Trophoblast cell (in vitro differentiated cells and primary cell): ENCODE results near the gene CSH2.
A peak's percentile ranks its signal among the peaks of the same experiment; 100 is the strongest.
"Not testable (repeated sequence)": the region's sequence is repeated elsewhere in the genome, so short reads cannot be mapped to it uniquely, and the experiment has no call there.

Experiments
- DNase-seq, 2 donors: peaks; one replicate each; pipeline ENCODE4 v3.0.0-alpha.2; 2016
- H2AFZ ChIP-seq: 2 replicates; pipeline ENCODE4 v1.6.1; 2013; ENCODE audit warnings: low read length, moderate library complexity, mild to moderate bottlenecking; ENCODE audit not compliant: insufficient read depth, poor library complexity
- H2AK5ac ChIP-seq: 2 replicates; pipeline ENCODE4 v1.6.1; 2013; ENCODE audit warnings: mild to moderate bottlenecking, low read length
- H2BK120ac ChIP-seq: 2 replicates; pipeline ENCODE4 v1.6.1; 2013; ENCODE audit warnings: low read length, mild to moderate bottlenecking, moderate library complexity; ENCODE audit not compliant: insufficient read depth, poor library complexity
- H2BK12ac ChIP-seq: 2 replicates; pipeline ENCODE4 v1.6.1; 2013; ENCODE audit warnings: mild to moderate bottlenecking, low read length, moderate library complexity
- H2BK5ac ChIP-seq: 2 replicates; pipeline ENCODE4 v1.6.1; 2013; ENCODE audit warnings: low read length, low read depth, moderate library complexity, mild to moderate bottlenecking; ENCODE audit not compliant: poor library complexity
- H3K14ac ChIP-seq: 2 replicates; pipeline ENCODE4 v1.6.1; 2013; ENCODE audit warnings: mild to moderate bottlenecking, low read length
- H3K18ac ChIP-seq: 2 replicates; pipeline ENCODE4 v1.6.1; 2013; ENCODE audit warnings: mild to moderate bottlenecking, low read length
- H3K23ac ChIP-seq: 2 replicates; pipeline ENCODE4 v1.6.1; 2013; ENCODE audit warnings: low read length
- H3K27ac ChIP-seq: 2 replicates; pipeline ENCODE4 v1.5.1; 2013; ENCODE audit warnings: low read depth, mild to moderate bottlenecking, inconsistent platforms, low read length, moderate library complexity
- H3K27me3 ChIP-seq: 2 replicates; pipeline ENCODE4 v1.6.1; 2013; ENCODE audit warnings: inconsistent platforms, mild to moderate bottlenecking, low read length, moderate library complexity; ENCODE audit not compliant: insufficient read depth
- H3K36me3 ChIP-seq, 2 experiments: 1 replicate in 1 of 2; 2 replicates in 1 of 2; pipeline ENCODE4 v1.6.1; 2013; ENCODE audit warnings: low read length in 2 of 2, mild to moderate bottlenecking in 2 of 2, moderate library complexity in 1 of 2; ENCODE audit not compliant: insufficient read depth in 2 of 2, control insufficient read depth in 1 of 2
- H3K4ac ChIP-seq: 2 replicates; pipeline ENCODE4 v1.6.1; 2013; ENCODE audit warnings: low read depth, mild to moderate bottlenecking, low read length, moderate library complexity
- H3K4me1 ChIP-seq, 2 experiments: 1 replicate in 1 of 2; 2 replicates in 1 of 2; pipeline ENCODE4 v1.6.1; 2013; ENCODE audit warnings: low read length in 2 of 2, mild to moderate bottlenecking in 2 of 2, moderate library complexity in 1 of 2; ENCODE audit not compliant: insufficient read depth in 2 of 2, control insufficient read depth in 1 of 2
- H3K4me2 ChIP-seq: 2 replicates; pipeline ENCODE4 v1.6.1; 2013; ENCODE audit warnings: inconsistent platforms, mild to moderate bottlenecking, low read length, moderate library complexity
- H3K4me3 ChIP-seq: 2 replicates; pipeline ENCODE4 v1.5.1; 2013; ENCODE audit warnings: mild to moderate bottlenecking, low read depth, low read length, inconsistent platforms
- H3K79me1 ChIP-seq: one replicate; pipeline ENCODE4 v1.6.1; 2013; ENCODE audit warnings: low read length
- H3K79me2 ChIP-seq: 2 replicates; pipeline ENCODE4 v1.6.1; 2013; ENCODE audit warnings: low read length, mild to moderate bottlenecking; ENCODE audit not compliant: control insufficient read depth, insufficient read depth, poor library complexity
- H3K9ac ChIP-seq: 2 replicates; pipeline ENCODE4 v1.6.1; 2013; ENCODE audit warnings: mild to moderate bottlenecking, low read length
- H3K9me3 ChIP-seq: 2 replicates; pipeline ENCODE4 v1.6.1; 2013; ENCODE audit warnings: low read depth, mild to moderate bottlenecking, control low read depth, inconsistent platforms, low read length; ENCODE audit not compliant: insufficient read depth
- H4K12ac ChIP-seq: 2 replicates; pipeline ENCODE4 v1.6.1; 2013; ENCODE audit warnings: low read depth, mild to moderate bottlenecking, low read length, moderate library complexity
- H4K8ac ChIP-seq: 2 replicates; pipeline ENCODE4 v1.6.1; 2013; ENCODE audit warnings: low read depth, mild to moderate bottlenecking, low read length, moderate library complexity
- H4K91ac ChIP-seq: one replicate; pipeline ENCODE4 v1.6.1; 2013; ENCODE audit warnings: low read depth, mild to moderate bottlenecking, low read length, moderate library complexity
- WGBS: extraction: QIAGEN DNeasy Blood & Tissue Kit; methylation state at CpG from one replicate; pipeline ENCODE4 v1.1.7; 2013; ENCODE audit warnings: missing lambda C conversion rate; ENCODE audit not compliant: insufficient read length, insufficient coverage; ENCODE audit errors: extremely low coverage; 5-methylcytosine and 5-hydroxymethylcytosine counted together

CSH2 gene

DNA sequence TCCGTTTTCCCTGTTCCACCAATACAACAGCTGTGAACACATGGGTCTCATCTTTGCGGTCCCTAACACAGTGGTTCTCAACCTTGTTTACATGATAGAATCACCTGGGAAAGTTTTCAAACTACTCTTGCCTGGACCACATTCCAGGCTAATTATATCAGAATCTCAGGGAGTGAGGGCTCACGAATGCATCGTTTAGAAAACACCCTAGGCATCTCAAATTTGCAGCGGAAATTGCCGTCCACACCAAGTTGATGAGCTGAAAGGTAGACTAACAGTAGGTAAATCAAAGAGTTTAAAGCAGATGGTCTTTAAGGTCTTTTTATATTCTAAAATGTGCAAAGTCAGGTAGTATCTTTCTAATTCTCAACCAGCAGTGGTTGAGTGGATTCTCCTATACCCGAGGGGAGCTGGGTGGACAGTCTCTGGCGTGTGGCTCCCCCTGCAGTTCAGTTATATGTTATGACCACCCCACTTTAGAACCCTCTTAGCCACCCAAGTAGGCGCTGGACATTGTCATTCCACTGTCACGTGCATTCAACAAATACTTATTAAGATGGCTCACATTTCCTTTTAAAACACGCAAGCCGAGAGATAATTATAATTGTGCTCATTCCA lies 33.8 kb upstream of the CSH2 start:
- not testable (repeated sequence) for H3K18ac ChIP-seq, H3K79me2 ChIP-seq, H4K91ac ChIP-seq, H4K8ac ChIP-seq, H3K79me1 ChIP-seq, H3K4me1 ChIP-seq, H3K14ac ChIP-seq, H3K4me2 ChIP-seq, H3K9me3 ChIP-seq, H2BK12ac ChIP-seq, H3K23ac ChIP-seq, H2AK5ac ChIP-seq, H2AFZ ChIP-seq, H2BK5ac ChIP-seq, H2BK120ac ChIP-seq, H3K4ac ChIP-seq, H3K27ac ChIP-seq, H3K9ac ChIP-seq, H4K12ac ChIP-seq, H3K4me3 ChIP-seq, H3K27me3 ChIP-seq, H3K36me3 ChIP-seq
- no CpG with 5 or more reads among the region's 12 CpGs for WGBS
- DNase-seq, result peak; percentile 80 to 96

DNA sequence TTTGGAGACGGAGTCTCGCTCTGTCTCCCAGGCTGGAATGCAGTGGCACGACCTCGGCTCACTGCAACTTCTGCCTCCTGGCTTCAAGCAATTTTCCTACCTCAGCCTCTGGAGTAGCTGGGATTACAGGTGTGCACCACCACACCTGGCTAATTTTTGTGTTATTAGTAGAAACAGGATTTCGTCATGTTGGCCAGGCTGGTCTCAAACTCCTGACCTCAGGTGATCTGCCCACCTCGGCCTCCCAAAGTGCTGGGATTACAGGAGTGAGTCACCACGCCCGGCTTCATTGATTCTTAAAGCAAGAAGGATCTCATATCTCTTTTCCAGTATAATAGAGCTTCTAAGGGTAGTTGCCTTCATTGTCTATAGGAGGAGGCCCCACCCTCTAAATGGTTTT lies 31.3 kb upstream of the CSH2 start:
- H3K4ac ChIP-seq, H3K4me2 ChIP-seq, H3K9me3 ChIP-seq, H4K12ac ChIP-seq, H4K91ac ChIP-seq, H3K4me1 ChIP-seq, H3K4me3 ChIP-seq, H3K14ac ChIP-seq, H3K79me1 ChIP-seq, H3K9ac ChIP-seq, H2AFZ ChIP-seq, H3K36me3 ChIP-seq, H3K79me2 ChIP-seq, H2BK120ac ChIP-seq, H3K23ac ChIP-seq, H3K27ac ChIP-seq, H3K27me3 ChIP-seq, H4K8ac ChIP-seq, H2BK12ac ChIP-seq, H2BK5ac ChIP-seq, H3K18ac ChIP-seq, H2AK5ac ChIP-seq: not testable (repeated sequence)
- DNase-seq, result peak; percentile 68 to 84
- WGBS, result no CpG with 5 or more reads among the region's 8 CpGs

DNA sequence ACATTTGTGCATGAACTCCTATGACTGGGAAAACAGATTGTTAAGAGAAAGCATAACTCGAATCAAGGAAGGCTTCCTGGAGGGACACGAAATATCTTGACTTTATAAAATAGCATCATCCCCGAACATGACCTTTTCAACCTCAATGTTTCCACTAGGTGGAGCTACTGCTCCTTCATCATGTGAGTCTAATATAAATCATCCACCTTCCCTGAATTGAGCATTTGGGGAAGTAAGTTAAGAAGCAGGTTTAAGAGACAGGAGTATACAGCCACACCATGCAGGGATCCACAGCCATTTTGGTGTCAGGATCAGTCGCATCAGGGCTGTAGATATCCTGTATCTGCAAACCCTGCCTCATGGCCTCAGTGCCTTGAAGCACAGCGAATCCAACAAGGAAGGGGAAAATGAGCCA lies 30.3 kb upstream of the CSH2 start:
- not testable (repeated sequence) for H3K79me1 ChIP-seq, H3K4me1 ChIP-seq, H3K27ac ChIP-seq, H2AFZ ChIP-seq, H2BK5ac ChIP-seq, H4K8ac ChIP-seq, H4K91ac ChIP-seq, H3K14ac ChIP-seq, H3K4me2 ChIP-seq, H3K36me3 ChIP-seq, H2BK120ac ChIP-seq, H3K27me3 ChIP-seq, H3K23ac ChIP-seq, H3K9me3 ChIP-seq, H3K79me2 ChIP-seq, H2BK12ac ChIP-seq, H4K12ac ChIP-seq, H3K4me3 ChIP-seq, H3K18ac ChIP-seq, H2AK5ac ChIP-seq, DNase-seq, H3K9ac ChIP-seq, H3K4ac ChIP-seq
- WGBS, result no CpG with 5 or more reads among the region's 5 CpGs

DNA sequence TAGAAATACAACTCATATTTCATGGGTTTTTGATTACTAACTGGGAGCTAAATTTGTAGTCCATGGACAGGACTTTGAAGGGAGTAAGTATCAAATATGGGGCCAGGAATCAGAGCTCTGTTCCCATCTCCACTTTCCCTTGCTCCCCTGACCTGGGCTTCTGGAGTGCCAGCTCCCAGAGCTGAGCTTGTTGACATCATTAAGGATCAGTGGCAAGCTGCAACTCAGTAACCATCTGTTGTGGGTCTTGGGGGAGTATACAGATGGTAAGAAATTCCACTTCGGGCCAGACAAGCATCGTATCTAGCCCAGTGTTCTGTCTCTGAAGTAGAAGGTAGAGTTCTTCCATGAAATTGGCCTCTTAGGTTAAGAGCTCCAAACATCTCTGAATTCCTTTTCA lies 28.5 kb upstream of the CSH2 start:
- not testable (repeated sequence) for H3K9me3 ChIP-seq, H3K27me3 ChIP-seq, H2BK12ac ChIP-seq, H3K18ac ChIP-seq, H3K23ac ChIP-seq, H3K79me2 ChIP-seq, H2AK5ac ChIP-seq, H2BK120ac ChIP-seq, H2AFZ ChIP-seq, H2BK5ac ChIP-seq, H3K4me1 ChIP-seq, H3K14ac ChIP-seq, DNase-seq, H3K36me3 ChIP-seq, H3K4ac ChIP-seq, H3K4me2 ChIP-seq, H3K4me3 ChIP-seq, H4K12ac ChIP-seq, H3K27ac ChIP-seq, H3K79me1 ChIP-seq, H4K8ac ChIP-seq, H3K9ac ChIP-seq, H4K91ac ChIP-seq
- WGBS, result no CpG with 5 or more reads among the region's 2 CpGs
